Neural cell (in vitro differentiated cells): ENCODE results near the gene IDH3G. TPM values are rescaled to one million over a fixed set of nuclear protein-coding genes. Genes with fewer than 3 reads are reported as not detected.

Experiments
- H2AFZ ChIP-seq: fragments of 200-600, 300-800 bp; sonication (generic), shearing (Covaris generic); 2 replicates; pipeline ENCODE4 v1.6.0; 2014; ENCODE audit warnings: low read depth, mild to moderate bottlenecking, antibody characterized with exemption, low read length, moderate library complexity
- H3F3A ChIP-seq: fragments of 200-600 bp; shearing (Covaris generic); 2 replicates; pipeline ENCODE4 v1.6.1; 2016; ENCODE audit warnings: mild to moderate bottlenecking, moderate library complexity, mixed read lengths, antibody characterized with exemption, low read length; ENCODE audit not compliant: insufficient read depth, poor library complexity, severe bottlenecking
- H3K27ac ChIP-seq: fragments of 200-600, 300-800 bp; sonication (generic), shearing (Covaris generic); 2 replicates; pipeline ENCODE4 v1.5.1; 2014; ENCODE audit warnings: mild to moderate bottlenecking, low read length, moderate library complexity
- H3K27me3 ChIP-seq: fragments of 300-800, 200-600 bp; sonication (generic), shearing (Covaris generic); 2 replicates; pipeline ENCODE4 v1.6.0; 2014; ENCODE audit warnings: mild to moderate bottlenecking, low read depth, low read length, moderate library complexity; ENCODE audit not compliant: insufficient read depth
- H3K36me3 ChIP-seq: fragments of 300-800, 200-600 bp; sonication (generic), shearing (Covaris generic); 2 replicates; pipeline ENCODE4 v1.5.1; 2014; ENCODE audit warnings: mild to moderate bottlenecking, antibody characterized with exemption, low read length, moderate library complexity; ENCODE audit not compliant: insufficient read depth
- H3K4me2 ChIP-seq: fragments of 300-800, 200-600 bp; sonication (generic), shearing (Covaris generic); 2 replicates; pipeline ENCODE4 v1.6.0; 2014; ENCODE audit warnings: mild to moderate bottlenecking, low read length
- H3K4me3 ChIP-seq: fragments of 300-800, 200-600 bp; sonication (generic), shearing (Covaris generic); 2 replicates; pipeline ENCODE4 v1.5.1; 2014; ENCODE audit warnings: mild to moderate bottlenecking, low read length, moderate library complexity
- H3K79me2 ChIP-seq: fragments of 200-600 bp; shearing (Covaris generic); replicated peaks from 2 replicates; pipeline ENCODE4 v1.6.0; 2014; ENCODE audit warnings: mild to moderate bottlenecking, low read length, moderate library complexity; ENCODE audit not compliant: insufficient read depth
- H3K9ac ChIP-seq: fragments of 300-800, 200-600 bp; sonication (generic), shearing (Covaris generic); 2 replicates; pipeline ENCODE4 v1.6.1; 2016; ENCODE audit warnings: mild to moderate bottlenecking, low read length, mixed read lengths
- H3K9me2 ChIP-seq: fragments of 200-600 bp; shearing (Covaris generic); 2 replicates; pipeline ENCODE4 v1.6.1; 2016; ENCODE audit warnings: mild to moderate bottlenecking, low read length, mixed read lengths; ENCODE audit not compliant: insufficient read depth
- H3K9me3 ChIP-seq: fragments of 200-600, 300-800 bp; sonication (generic), shearing (Covaris generic); 2 replicates; pipeline ENCODE4 v1.6.1; 2016; ENCODE audit warnings: mild to moderate bottlenecking, mixed run types, low read length, moderate library complexity, mixed read lengths
- H4K20me1 ChIP-seq: fragments of 200-600 bp; shearing (Covaris generic); 2 replicates; pipeline ENCODE4 v1.6.1; 2016; ENCODE audit warnings: mild to moderate bottlenecking, mixed run types; ENCODE audit not compliant: insufficient read depth
- CTCF ChIP-seq: fragments of 450-650 bp; IDR thresholded peaks from 2 replicates; pipeline ENCODE4 v1.5.1; 2014; ENCODE audit warnings: antibody characterized with exemption, mild to moderate bottlenecking, moderate library complexity; ENCODE audit not compliant: poor library complexity, severe bottlenecking
- EP300 ChIP-seq: fragments of 450-650 bp; conservative IDR thresholded peaks from 2 replicates; pipeline ENCODE4 v1.6.1; 2014; ENCODE audit warnings: antibody characterized with exemption, mild to moderate bottlenecking, moderate library complexity; ENCODE audit not compliant: poor library complexity, severe bottlenecking
- EZH2 ChIP-seq: fragments of 200-600, 300-800 bp; shearing (Covaris generic), sonication (generic); IDR thresholded peaks from 2 replicates; pipeline ENCODE4 v1.6.1; 2014; ENCODE audit warnings: antibody characterized with exemption, low read length, borderline replicate concordance, mild to moderate bottlenecking; ENCODE audit not compliant: insufficient read depth, poor library complexity, severe bottlenecking
- MXI1 ChIP-seq: fragments of 450-650 bp; conservative IDR thresholded peaks from 2 replicates; pipeline ENCODE4 v1.6.1; 2014; ENCODE audit warnings: antibody characterized with exemption, mild to moderate bottlenecking; ENCODE audit not compliant: poor library complexity, severe bottlenecking
- POLR2AphosphoS5 ChIP-seq: IDR thresholded peaks from 2 replicates; pipeline ENCODE4 v1.6.1; 2012
- RAD21 ChIP-seq: fragments of 450-650 bp; conservative IDR thresholded peaks from 2 replicates; pipeline ENCODE4 v1.6.1; 2014; ENCODE audit warnings: antibody characterized with exemption, mild to moderate bottlenecking, moderate library complexity
- SMC3 ChIP-seq: fragments of 450-650 bp; conservative IDR thresholded peaks from 2 replicates; pipeline ENCODE4 v1.6.1; 2014; ENCODE audit warnings: antibody characterized with exemption, mild to moderate bottlenecking, moderate library complexity; ENCODE audit not compliant: poor library complexity
- TAF1 ChIP-seq: IDR thresholded peaks from 2 replicates; pipeline ENCODE4 v1.6.1; 2012; ENCODE audit warnings: low read depth
- polyA plus RNA-seq: library from polyadenylated mRNA; depleted of rRNA; stranded (reverse); fragments of >200 nt; gene quantifications from 2 replicates; pipeline ENCODE4 v1.2.3, GENCODE V29; 2014
- TF ChIP-seq, protein P1 (sequence below): IDR thresholded peaks from 2 replicates; pipeline ENCODE4 v1.6.1; 2012; ENCODE audit warnings: borderline replicate concordance

The IDH3G gene
- polyA plus RNA-seq, 1 donor from 2014 or later = 64.7 TPM

GRCh38 chrX:153825042-153825441 lies 30.9 kb upstream of the IDH3G start:
- no peaks in the 10 kb centered on the region for H3F3A ChIP-seq
- H3K9me3 ChIP-seq = no peaks in the 10 kb centered on the region
- no peak overlapping the region for H2AFZ ChIP-seq
- no peak for TF ChIP-seq RAD21
- TF ChIP-seq POLR2AphosphoS5 = no peak
- no peak for TF ChIP-seq SMC3
- TF ChIP-seq, protein P1, sequence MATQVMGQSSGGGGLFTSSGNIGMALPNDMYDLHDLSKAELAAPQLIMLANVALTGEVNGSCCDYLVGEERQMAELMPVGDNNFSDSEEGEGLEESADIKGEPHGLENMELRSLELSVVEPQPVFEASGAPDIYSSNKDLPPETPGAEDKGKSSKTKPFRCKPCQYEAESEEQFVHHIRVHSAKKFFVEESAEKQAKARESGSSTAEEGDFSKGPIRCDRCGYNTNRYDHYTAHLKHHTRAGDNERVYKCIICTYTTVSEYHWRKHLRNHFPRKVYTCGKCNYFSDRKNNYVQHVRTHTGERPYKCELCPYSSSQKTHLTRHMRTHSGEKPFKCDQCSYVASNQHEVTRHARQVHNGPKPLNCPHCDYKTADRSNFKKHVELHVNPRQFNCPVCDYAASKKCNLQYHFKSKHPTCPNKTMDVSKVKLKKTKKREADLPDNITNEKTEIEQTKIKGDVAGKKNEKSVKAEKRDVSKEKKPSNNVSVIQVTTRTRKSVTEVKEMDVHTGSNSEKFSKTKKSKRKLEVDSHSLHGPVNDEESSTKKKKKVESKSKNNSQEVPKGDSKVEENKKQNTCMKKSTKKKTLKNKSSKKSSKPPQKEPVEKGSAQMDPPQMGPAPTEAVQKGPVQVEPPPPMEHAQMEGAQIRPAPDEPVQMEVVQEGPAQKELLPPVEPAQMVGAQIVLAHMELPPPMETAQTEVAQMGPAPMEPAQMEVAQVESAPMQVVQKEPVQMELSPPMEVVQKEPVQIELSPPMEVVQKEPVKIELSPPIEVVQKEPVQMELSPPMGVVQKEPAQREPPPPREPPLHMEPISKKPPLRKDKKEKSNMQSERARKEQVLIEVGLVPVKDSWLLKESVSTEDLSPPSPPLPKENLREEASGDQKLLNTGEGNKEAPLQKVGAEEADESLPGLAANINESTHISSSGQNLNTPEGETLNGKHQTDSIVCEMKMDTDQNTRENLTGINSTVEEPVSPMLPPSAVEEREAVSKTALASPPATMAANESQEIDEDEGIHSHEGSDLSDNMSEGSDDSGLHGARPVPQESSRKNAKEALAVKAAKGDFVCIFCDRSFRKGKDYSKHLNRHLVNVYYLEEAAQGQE = no peak
- TF ChIP-seq CTCF = no peak
- no peak for TF ChIP-seq TAF1
- TF ChIP-seq EP300 = no peak
- no peaks in the 10 kb centered on the region for H3K9me2 ChIP-seq
- H4K20me1 ChIP-seq = no peaks in the 10 kb centered on the region
- no peak overlapping the region for H3K27ac ChIP-seq
- no peaks in the 10 kb centered on the region for H3K27me3 ChIP-seq
- no peaks in the 10 kb centered on the region for H3K36me3 ChIP-seq
- H3K9ac ChIP-seq = no peak overlapping the region
- H3K4me2 ChIP-seq = no peak overlapping the region
- H3K79me2 ChIP-seq = peaks cover 65% of the 10 kb centered on the region
- H3K4me3 ChIP-seq = no peak overlapping the region

GRCh38 chrX:153824348-153824747 lies 30.2 kb upstream of the IDH3G start:
- no peaks in the 10 kb centered on the region for H3K9me2 ChIP-seq
- H3K27me3 ChIP-seq = no peaks in the 10 kb centered on the region
- no peaks in the 10 kb centered on the region for H4K20me1 ChIP-seq
- H3K9ac ChIP-seq = no peak overlapping the region
- no peak overlapping the region for H3K4me2 ChIP-seq
- peaks cover 70% of the 10 kb centered on the region for H3K79me2 ChIP-seq
- H3F3A ChIP-seq = no peaks in the 10 kb centered on the region
- no peak overlapping the region for H3K27ac ChIP-seq
- H3K4me3 ChIP-seq = no peak overlapping the region
- TF ChIP-seq POLR2AphosphoS5 (no peak), EZH2 (no peak), MXI1 (no peak), CTCF (no peak), EP300 (no peak), TAF1 (no peak), RAD21 (no peak), SMC3 (no peak)
- TF ChIP-seq, protein P1 = no peak
- H2AFZ ChIP-seq = no peak overlapping the region
- no peaks in the 10 kb centered on the region for H3K36me3 ChIP-seq
- H3K9me3 ChIP-seq = no peaks in the 10 kb centered on the region
